Hepatocyte (in vitro differentiated cells): ENCODE measurements around the gene RNU4-1.

Experiments
- CTCF ChIP-seq: fragments of 200-600 bp; sonication (generic); IDR thresholded peaks from 2 replicates; pipeline ENCODE4 v1.5.1; 2016; ENCODE audit warnings: antibody characterized with exemption, mild to moderate bottlenecking; ENCODE audit not compliant: poor library complexity
- EZH2 ChIP-seq: fragments of 200-600 bp; sonication (generic); IDR thresholded peaks from 2 replicates; pipeline ENCODE4 v1.6.1; 2016; ENCODE audit warnings: antibody characterized with exemption, mild to moderate bottlenecking, borderline replicate concordance

- TF ChIP-seq CTCF, result no peak
- TF ChIP-seq EZH2, result no peak
These were observed 45.9 kb downstream of the RNU4-1 start for GRCh38 chr12:120247183-120247582.
